NCI-H2227 treated with DMSO at 0.1 percent for 48 hours (cell line): ENCODE results near the gene IMPACT.

Experiments
- DNase-seq: peaks from one replicate; lab custom pipeline; 2025; lab: John Stamatoyannopoulos, UW

IMPACT gene, protein sequence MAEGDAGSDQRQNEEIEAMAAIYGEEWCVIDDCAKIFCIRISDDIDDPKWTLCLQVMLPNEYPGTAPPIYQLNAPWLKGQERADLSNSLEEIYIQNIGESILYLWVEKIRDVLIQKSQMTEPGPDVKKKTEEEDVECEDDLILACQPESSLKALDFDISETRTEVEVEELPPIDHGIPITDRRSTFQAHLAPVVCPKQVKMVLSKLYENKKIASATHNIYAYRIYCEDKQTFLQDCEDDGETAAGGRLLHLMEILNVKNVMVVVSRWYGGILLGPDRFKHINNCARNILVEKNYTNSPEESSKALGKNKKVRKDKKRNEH

DNA sequence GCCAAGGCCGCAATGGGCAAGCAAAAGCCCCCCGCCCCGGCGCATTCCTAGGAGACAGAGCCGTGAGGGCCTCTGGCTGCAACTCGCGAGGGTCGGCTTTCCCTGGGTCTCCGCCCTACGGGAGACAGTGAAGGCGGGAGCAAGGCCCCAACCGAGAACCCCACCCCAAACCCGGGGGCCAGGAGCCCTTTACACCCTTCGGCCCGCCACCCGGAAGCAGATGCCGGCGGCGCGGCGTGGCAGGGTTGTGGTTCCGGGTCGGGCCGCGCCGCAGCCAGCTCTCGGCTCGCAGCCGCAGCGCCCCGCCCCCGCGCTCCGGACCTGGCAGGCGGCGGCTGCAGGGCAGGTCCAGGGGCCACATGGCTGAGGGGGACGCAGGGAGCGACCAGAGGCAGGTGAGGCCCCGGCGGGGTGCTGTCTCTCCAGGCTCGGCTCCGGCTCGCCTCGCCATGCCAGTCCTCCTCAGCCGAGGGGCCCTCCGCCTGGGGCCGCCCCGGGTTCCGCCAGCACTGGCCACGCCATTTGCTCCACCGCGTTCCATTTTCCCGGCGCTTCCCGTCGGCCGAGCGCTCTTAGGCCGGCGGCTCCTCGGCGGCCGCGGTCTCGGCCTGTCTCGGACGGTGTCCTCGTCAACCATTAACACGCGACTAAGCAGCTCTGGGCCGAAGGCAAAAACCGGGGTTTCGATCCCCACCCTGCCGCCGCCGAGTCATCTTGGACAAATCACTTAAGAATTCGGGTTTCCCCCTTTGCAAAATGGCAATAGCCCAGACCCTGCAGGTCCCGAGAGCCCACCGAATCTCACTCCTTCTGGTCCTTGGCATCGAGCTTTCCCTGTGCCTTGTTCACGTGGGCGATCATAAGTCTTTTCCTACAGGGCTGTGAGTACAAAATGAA is at the start of gene IMPACT:
TSS of gene IMPACT (plus strand) at position 273 of the 897 bp plus-strand sequence. CDS start at position 360, 87 bp downstream.
- DNase-seq: peak; percentile 86

DNA sequence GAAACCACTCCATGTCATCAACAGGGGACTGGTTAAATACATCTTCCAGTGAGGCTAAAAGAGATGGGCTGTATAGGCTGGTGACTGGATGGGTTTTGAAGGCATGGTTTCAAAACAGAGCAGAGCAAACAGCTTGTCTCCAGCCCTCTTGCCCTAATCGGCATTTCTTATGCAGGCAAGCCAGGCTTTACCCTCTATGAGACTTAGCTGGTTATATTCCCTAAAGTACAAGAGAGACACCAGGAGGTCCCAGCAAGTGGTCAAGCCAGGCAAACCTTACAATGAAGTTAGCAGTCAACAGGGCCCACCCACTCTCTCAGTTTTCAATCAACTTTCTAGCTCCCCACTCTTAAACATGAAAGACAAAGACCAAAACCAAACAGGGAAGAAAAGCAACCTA is 47.9 kb upstream of the IMPACT start:
- no peak for DNase-seq

DNA sequence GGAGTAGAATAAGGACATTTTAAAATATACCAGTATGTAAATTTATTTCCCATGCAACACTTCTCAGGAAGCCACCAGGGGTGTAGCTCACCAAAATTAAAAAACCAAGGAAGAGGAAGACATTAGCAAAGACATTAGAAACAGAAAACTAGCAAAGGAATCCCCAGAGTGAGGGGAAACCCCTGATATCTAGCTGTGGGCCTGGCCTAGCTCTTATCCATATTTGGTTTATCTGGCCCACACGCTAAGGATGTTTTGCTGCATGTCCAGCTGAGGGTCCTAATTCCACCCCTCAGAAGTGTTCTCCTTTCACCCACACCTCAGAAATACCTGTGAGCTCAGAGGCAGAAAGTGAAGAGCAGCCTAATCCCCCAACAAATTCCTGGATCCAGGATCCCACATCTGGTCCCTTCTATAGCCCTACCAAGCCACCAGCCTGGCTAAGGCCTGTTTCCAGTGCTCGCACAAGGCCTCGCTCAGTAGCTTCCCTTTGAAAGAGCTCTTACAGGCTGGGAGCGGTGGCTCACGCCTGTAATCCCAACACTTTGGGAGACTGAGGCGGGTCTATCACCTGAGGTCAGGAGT is 46.2 kb upstream of the IMPACT start:
- no peak for DNase-seq

DNA sequence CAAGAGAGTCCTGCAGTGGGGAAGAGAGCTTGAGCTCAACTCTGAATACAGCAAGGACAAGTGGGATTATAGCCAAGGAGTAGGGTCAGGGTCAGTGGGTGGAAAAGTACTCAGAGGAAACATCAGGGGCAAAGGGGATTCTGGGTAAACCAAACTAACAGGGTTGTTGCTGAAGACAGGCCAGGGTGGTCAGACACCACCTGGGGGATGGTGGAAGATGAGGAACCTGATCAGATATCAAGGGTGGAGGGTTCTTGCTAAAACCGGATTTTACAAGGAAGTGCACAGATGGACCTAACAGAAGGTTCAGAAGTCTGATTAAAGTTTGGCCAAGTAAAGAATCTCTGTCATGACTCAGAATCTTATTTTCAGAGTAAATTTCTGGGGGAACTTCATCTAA is 45.3 kb upstream of the IMPACT start:
- no peak for DNase-seq

DNA sequence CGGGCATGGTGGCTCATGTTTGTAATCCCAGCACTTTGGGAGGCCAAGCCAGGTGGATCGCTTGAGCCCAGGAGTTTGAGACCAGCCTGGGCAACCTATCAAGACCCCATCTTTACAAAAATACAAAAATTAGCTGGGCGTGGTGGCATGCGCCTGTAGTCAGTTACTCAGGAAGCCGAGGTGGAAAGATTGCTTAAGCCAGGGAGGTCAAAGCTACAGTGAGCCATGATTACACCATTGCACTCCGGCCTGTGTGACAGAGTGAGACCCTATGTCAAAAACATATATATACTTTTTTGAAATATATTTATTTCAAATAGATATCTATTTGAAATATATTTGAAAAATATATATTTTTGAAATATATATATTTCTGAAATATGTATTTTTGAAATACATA is 39.8 kb upstream of the IMPACT start:
- DNase-seq: no peak

DNA sequence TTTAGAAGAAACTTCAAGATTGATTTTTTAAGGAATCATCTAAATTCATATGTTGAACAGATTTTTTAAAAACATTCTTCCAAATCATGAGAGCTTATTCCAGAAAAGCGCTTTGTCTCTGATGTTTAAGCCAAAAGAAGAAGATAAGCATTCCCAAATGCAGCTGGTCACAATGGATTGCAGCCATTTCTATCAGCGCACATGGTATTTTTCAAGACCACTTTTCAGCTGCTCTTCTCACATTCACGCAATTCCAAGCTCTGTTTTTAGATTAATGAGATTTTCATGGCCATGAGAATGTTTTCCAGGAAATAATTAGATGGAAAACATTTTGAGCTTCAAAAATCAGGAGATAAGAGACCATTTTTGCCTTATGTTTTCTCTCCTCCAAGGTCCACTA is 37.5 kb upstream of the IMPACT start:
- DNase-seq: no peak

DNA sequence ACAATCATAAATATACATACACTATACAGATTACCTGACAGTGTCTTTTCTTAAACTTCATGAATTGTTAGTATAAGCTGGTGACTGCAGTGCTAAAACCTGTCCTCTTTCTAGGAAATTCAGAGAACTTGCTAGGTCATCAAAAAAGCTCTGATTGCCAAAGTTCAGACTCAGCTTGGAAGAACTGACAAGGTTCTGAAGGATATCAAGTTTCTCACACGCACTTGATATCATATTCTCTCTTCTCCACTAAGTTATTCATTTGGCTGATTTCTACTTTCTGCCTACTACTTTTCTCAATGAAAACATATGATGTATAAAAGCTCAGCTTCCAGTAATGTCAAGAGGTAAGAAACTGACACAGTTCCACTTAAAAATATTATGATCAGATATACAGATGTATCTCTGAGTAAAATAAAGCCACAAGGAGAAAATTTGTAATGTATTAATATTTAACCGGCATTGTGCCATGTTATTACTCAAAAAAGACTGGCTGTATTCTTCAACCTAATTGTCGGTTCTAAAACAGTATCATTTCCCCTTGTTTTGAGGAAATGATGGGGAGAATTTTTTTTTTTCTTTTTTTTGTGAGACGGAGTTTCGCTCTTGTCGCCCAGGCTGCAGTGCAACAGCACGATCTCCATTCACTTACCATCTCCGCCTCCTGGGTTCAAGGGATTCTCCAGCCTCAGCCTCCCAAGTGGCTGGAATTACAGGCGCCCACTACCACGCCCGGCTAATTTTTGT is 31.2 kb upstream of the IMPACT start:
- DNase-seq: no peak

DNA sequence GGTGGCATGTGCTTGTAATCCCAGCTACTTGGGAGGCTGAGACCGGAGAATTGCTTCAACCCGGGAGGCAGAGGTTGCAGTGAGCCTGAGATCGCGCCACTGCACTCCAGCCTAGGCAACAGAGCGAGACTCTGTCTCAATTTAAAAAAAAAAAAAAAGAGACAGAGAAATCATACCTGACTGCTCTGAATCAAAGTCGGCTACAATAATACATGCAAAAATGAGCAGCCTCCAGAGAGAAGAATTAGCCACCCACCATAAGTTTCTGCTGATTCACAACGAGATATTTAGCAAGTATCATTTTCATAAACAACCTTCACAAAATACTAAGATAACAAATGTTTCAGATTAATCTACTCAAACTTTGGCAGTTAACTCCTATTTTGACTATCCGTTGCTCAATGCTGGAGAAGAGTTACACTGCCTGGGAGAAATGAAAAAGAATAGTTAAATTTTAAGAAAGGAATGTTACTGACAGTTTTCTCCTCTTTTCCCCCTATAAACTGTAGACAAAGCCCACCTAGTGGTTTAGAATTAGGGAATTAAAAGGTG is 30.3 kb upstream of the IMPACT start:
- no peak for DNase-seq

DNA sequence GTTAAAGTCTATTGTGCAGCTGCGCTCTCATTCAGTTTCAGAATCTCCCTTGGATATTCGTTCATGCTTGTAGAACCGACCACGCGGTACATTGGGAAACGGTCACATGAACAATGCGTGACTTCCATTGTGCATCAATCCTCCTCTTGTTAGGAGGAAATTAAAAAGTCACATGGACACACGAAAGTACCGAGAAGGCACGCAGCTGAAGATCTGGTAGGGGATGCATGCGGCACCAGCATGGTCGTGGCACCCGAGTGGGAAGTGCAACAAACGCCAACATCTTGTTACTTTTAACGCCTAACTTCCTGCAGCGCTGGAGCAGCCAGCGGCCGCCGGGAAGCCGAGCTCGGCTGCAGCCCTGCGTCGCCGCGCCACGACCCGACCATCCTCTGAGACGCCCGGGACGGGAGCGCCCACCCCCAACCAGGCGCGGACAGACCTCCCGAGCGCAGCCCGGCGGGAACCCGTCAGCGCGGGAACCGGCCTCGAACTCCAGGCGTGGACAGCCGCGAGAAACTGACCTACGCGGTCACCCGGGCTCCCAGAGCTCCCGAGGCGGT is 29.3 kb upstream of the IMPACT start:
- DNase-seq: peak; percentile 80

DNA sequence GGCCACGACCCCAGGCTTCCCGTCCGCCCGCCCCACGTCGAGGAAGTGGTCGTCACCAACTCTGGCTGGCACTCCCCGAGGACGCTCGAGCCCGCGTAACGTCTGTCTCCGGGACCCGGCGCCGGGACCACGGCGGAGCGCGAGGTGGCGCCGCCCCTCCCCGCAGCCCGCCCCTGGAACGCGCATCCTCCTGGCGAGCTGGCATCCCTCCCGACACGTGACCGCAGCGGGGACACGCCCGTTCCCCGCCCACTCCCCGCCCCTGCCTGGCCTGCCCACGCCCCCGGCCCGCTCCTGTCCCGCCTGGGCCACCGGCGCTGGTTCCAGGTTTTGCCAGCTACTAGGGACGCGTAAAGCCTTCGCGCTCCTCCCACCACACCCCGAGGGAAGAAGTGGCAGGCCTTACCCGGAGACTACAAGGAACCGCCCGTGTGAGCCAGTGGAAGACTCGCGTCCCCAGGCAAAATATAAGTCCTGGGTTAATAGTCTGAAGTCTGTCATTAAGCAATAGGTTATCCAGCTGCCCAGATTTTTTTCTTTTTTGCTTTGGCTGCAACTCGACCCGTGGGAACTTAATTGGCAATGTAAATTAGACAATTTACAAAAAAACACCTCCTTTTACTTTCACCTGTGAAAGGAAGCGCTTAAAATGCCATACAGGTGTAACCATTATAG is 28.6 kb upstream of the IMPACT start, which contains the start of gene OSBPL1A:
TSS of gene OSBPL1A (minus strand) at position 131 of the 675 bp plus-strand sequence. CDS start 20,291 bp downstream, outside the sequence.
- peak; percentile 95 for DNase-seq

DNA sequence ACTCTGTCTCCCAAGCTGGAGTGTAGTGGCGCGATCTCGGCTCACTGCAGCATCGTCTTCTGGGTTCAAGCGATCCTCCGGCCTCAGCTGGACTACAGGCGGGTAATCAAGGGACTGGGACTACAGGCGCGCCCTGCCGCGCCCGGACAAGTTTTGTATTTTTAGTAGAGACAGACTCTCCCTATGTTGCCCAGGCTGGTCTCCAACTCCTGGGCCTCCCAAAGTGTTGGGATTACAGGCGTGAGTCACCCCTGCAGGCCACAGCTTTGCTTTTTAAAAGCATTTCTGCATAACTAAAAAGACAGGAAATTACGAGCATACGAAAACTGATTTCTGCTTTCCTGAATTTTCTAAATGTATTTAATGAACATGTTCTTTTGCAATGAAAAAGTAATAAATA is 27.9 kb upstream of the IMPACT start:
- no peak for DNase-seq

DNA sequence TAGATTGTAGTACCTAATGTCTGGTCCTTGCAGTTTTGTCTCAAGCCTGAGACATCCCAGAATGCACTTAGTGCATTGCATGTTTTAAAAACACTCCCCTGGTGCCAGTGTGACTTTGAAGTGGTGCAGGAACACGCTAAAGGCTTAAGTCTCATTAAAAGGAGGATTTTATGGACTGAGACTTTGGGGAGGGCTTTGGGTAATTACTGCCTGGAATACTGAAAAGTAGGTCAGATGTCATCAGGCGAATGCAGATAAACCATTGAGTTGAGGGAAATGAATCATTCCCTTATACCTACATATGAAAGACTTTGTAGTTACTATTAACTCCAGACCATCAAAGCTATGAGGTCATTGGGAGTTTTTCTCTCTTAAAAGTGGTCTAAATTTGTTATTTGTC is 25.9 kb upstream of the IMPACT start:
- DNase-seq: no peak

DNA sequence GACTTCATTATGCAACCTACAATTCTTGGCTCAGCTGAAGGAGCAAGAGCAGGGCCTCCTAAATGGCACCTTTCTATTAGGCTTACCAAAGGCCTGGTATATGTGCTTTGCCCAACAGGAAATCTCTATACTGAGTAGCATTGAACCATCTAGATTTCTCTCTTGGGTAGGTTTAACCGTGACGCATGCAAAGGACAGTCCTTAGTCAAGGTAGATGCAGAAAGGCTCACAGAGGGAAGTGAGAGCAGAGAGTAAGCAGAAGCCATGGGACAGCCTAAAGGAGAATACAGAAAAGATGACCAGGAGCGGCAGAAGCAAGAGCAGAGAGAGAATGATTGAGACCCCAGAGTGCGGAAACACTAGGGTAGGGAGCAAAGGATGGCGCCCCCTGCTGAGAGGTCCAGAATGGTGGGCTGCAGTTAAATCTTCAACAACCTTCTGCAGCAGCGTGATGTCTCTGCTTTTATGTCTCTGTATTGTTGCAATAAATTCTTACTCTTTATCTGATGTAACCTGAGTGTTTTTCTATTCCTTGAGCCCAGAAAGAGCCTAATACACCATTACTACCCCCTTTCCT is 24.2 kb upstream of the IMPACT start:
- no peak for DNase-seq

DNA sequence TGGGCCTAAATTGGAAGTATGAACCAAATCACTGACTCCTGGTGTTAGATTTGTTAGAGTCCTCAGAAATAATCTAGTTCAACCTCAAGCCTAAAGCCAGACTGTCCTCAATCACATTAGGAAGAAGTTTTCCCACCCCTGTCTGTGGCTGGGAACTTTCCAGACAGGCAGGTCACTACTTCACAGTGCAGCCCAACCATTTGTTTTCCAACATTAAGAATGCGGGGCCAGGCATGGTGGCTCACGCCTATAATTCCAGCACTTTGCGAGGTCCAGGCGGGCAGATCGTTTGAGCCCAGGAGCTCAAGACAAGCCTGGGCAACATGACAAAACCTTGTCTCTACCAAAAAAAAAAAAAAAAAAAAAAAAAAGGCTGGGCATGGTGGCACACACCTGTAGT is 23.4 kb upstream of the IMPACT start:
- DNase-seq: no peak

DNA sequence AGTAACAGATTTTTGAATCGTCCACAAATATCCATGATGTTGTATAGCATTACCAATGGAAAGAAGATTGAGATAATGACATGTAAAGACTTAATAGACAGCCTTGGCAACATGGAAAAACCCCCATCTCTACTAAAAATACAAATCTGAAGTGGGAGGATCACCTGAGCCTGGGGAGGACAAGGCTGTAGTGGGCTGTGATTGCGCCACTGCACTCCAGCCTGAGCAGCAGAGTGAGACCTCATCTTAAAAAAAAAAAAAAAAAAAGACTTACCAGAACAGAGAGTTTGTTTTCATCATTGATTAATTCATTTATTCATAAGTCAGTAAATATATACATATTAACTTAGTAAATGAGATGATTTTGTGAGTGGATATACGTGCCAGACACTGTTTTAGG is 21.9 kb upstream of the IMPACT start:
- DNase-seq: no peak

DNA sequence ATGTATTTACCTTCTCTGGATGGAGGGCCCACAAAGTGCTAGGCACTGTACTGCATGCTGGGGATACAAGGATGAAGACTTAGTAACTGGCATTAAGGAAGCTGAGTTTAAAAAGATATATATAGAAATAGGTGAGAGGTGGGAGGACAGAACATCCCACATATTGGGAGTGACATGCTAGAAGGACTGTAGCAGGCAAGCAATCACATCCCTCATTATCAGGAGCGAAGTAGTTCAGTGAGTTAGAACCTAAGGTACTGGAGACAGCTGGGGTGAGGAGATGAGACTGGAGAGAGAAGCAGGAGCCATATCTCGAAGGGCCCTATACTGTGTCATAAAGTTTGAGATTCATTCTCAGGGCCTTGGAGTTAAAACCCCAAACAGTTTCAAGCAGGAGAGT is 18.0 kb upstream of the IMPACT start:
- DNase-seq: no peak

DNA sequence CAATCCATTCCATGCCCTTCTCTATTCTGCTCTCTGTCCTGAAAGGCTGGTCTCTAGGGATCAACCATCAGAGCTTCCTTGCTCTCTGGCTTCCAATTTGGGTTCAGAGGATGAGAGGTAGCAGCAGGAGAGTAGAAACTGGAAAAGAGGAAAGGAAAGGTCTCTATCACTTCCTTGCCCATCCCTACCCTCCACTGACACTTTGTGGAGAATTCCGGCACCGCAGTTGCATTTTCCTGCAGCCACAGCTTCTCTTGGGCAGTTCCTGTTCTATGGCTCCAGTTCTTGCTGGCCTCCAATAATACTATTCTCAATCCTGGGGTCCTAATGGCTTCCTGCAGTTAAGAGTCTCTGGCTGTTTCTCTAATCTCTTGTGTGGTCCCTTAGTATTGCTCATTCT is 13.3 kb upstream of the IMPACT start:
- no peak for DNase-seq

DNA sequence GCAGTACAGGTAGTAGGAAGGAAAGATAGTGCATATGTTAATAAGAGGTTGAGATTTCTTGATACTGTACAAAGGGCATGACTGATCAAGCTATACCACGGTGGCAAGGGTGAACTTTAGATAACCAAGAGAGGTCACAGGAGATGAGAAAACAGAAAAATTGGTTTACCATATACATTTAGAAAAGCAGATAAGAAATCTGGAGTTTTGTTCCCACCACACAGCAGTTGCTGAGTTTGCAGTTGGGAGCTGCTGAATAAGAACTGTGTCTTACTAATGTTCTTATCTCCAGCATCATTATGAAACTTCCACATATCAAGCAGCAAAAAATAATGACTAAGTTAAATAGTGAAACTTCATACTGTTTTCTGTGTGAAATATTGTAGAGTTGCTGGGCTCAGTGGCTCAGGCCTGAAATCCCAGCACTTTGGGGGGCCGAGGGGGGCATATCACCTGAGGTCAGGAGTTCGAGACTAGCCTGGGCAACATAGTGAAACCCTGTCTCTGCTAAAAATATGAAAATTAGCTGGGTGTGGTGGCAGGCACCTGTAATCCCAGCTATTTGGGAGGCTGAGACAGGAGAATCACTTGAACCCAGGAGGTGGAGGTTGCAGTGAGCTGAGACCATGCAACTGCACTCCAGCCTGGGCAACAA is 12.0 kb upstream of the IMPACT start:
- no peak for DNase-seq

DNA sequence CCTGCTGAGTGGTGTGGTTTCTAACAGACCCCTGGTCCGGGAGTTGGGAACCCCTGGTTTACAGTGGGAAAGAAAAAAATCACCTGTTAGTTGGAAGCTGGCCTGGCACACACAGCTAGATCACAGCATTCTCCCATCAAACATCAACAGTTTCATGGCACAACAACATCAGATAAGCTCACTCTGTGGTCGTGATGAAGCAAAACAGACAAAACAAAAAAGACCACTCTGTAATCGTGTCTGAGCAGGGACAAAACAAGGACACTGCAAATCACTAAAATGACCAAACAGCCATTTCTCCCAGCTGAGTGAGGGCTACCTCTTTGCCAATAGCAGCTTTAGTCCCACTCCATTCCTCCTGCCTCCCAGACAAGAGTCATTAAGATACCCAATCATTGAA is 9.0 kb upstream of the IMPACT start:
- no peak for DNase-seq

DNA sequence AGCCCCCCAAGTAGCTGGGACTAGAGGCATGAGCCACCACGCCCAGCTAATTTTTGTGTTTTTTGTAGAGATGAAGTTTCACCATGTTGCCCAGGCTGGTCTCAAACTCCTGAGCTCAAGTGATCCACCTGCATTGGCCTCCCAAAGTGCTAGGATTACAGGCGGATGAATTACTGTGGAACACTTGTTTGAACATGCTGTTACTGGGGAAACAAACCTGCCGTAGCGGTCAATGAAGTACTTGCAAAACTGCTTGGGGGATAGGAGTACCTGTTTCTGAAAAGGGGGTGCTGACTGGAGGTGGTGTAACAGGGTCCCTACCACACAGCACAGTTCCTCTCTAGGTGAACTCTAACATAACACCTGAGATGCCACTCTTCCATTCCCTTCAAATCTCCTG is 5.9 kb upstream of the IMPACT start:
- no peak for DNase-seq
